ENCODE measurements around the gene VCL.
A peak's percentile ranks its signal among the peaks of the same experiment; 100 is the strongest.
"Not testable (repeated sequence)": the region's sequence is repeated elsewhere in the genome, so short reads cannot be mapped to it uniquely, and the experiment has no call there.

Gene VCL

GRCh38 chr10:74113546-74113945 is 115.6 kb downstream of the VCL start:
- DNase-seq: peak; percentile 71

- peak; percentile 68 for DNase-seq
These were observed 116.1 kb downstream of the VCL start for GRCh38 chr10:74114041-74114448.

DNA sequence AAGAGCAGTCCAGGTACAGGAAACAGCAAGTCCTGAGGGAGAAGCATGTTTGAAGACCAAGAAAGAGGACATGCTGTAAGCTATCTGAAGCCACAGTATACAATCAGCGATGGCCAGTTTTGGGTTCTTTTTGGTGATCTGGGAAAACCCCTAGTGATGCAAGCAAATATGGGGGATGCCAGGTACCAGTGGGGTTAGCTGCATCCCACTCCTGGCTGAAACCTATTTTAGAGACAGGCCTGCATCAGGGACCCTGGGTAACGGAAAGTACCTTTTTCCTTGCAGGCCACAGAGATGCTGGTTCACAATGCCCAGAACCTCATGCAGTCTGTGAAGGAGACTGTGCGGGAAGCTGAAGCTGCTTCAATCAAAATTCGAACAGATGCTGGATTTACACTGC is 119.8 kb downstream of the VCL start:
- DNase-seq: no peak

DNA sequence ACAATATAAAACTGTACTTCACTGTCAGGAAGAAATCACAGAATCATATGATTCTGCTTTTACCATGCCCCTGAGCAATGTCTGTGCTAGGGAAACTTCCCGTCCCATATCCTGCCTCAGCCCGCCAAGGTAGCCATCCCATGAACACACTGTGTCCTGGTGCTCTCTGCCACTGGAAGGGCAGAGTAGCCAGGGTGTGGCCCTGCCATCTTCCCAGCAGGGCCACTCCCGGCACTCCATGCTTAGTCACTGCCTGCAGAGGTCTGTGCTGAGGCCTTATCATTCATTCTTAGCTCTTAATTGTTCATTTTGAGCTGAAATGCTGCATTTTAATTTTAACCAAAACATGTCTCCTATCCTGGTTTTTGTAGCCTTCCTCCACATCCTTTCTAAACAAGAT is 120.9 kb downstream of the VCL start:
- DNase-seq: no peak

GRCh38 chr10:74120911-74121310 is 123.0 kb downstream of the VCL start:
- DNase-seq: no peak

GRCh38 chr10:74121368-74121767 is 123.5 kb downstream of the VCL start:
- DNase-seq: no peak

- DNase-seq: no peak
These were observed 124.1 kb downstream of the VCL start for GRCh38 chr10:74122060-74122459.

GRCh38 chr10:74123081-74123480 is 125.2 kb downstream of the VCL start:
- DNase-seq: no peak

GRCh38 chr10:74133923-74134820 is 136.3 kb downstream of the VCL start:
- DNase-seq: no peak

DNA sequence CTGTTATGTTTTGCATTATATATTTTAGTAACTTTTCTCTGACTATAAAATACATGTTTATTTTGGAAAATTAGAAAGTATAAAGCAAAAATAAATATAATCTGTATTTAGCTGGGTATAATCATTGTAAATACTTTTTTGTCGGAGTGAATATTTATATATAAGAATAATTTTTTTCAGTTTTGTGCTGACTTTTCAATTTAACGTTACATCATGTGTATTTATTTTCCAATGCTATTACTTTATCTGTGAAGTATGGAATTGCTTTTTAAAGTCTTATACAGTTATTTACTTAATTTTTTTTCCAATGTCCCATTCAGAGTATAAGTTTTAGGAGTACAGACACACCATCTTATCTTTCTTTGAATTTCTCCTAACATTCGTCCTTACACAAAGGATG is 137.5 kb downstream of the VCL start:
- no peak for DNase-seq

GRCh38 chr10:74137992-74138391 is 140.1 kb downstream of the VCL start:
- DNase-seq: no peak

GRCh38 chr10:74138596-74138995 is 140.7 kb downstream of the VCL start:
- not testable (repeated sequence) for DNase-seq

- no peak for DNase-seq
These were observed 142.1 kb downstream of the VCL start for GRCh38 chr10:74139981-74140380.

DNA sequence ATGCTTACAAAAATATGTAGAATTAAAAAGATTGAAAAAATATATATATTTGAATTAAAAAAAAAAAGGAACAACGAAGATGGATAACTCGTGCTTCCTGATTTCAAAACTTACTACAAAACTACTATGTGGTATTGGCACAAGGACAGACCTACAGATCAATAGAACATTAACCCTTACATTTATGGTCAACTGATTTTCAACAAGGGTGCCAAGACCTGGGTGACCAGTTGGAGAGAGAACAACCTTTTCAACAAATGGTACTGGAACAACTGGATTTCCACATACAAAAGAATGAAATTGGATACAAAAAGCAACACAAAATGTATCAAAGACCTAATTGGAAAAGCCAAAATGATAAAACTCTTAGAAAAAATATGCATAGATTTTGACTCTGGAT is 142.6 kb downstream of the VCL start:
- DNase-seq: no peak

DNA sequence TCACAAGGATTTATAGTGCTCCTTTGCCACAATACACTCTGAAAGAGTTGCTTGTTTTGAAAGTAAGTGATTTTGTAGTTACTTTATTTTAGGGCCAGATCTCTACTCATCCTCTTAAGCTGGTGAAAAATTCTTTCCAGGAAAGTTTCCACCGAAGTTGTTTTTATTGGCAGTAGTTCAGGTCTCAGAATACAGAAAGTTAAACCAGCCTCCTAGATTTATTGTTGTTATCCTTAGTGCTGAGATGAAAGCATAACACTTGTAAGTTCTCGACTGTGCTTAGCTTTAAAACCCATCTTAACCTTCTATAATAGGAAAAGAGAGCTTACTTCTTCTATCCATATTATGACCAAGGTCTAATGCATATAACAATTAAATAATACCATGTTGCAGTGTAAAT is 147.2 kb downstream of the VCL start:
- no peak for DNase-seq

DNA sequence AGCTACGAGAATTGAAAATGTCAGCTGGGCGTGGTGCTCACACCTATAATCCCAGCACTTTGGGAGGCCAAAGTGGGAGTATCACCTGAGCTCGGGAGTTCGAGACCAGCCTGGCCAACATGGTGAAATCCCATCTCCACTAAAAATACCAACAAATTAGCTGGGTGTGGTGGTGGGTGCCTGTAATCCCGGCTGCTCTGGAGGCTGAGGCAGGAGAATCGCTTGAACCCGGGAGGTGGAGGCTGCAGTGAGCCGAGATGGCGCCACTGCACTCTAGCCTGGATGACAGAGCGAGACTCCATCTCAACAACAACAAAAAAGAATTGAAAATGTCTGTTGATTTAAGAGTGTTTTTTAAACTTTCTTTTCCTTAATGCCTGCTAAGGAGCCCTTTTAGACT is 149.1 kb downstream of the VCL start:
- DNase-seq: not testable (repeated sequence)

DNA sequence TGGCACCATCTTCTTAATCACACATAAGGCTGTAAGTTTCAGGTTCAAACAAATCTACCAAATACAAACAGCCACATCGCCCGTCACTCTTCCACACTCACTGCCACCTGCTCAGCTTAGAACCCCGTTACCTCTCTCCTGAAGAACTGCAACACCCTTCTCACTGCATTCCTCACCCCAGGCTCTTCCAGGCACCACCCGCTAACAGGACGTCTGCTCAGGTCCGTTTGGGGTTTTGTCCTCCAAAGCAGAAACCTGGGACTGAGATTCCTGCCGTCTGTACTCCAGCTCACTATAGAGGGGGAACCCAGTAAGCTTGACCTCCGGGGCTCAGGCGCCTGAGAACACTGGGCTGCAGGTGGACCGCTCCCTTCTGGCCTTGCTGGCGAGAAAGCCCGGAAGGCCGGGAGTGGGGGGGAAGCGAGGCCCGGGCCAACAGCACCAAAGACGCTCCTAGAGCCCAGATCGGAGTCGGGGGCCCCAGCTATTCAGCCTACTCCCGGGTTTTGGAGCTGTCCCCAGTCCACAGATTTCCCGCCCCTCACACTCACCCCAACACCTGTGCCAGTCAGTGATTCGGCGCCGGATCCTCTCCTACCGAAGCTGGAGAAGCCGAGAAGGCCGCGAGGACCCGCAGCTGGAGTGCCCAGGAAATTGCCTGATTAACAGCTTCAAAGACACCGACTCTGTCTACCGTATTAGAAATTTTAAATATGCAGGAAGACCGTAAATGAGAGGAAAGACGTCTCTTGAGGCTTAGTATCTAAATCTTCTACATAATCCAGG is 152.5 kb downstream of the VCL start, which contains the start of gene AP3M1:
TSS of gene AP3M1 (minus strand) at position 625 of the 786 bp plus-strand sequence. CDS start 12,449 bp downstream, outside the sequence.
- peak; percentile 17 for DNase-seq

DNA sequence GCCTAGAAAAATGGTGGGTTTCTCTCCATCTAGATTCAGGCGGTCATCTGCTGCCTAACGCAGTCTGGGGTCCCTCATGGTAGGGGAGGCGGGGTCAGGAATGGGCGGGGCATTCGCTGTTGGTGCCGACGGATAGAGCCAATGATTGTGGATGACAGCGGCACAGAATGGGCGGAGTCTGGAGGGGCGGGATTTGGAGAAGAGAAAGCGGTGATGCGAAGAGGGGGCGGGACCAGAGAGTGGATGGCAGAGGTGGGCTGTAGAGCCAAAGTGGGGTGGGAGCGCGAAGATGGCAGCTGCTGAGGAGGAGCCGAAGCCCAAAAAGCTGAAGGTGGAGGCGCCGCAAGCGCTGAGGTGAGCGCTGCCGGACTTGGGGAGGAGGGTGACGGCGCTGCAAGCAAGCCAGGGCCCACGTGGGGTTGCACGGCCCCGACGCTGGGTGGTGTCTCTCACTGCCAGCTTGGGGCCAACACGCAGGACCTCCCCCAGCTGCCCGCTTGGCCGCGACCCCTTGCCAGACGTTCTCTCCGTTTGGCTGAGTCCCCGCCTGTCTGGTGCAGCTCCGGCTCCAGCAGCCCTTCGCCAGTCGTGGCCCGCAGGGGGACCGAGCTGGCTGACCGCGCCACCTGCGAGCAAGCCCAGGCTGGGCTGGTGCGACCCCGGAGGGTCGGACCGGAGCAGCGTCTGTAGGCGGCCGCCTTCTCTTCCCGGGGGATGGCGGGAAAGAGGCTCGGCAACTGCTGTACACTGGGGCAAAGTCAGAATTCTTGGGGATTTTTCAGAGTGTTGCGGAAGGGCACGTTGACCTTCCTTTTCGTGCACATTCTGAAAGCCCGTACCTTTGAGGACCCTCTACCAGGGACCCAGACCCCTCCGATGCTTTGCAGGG is 153.3 kb downstream of the VCL start, which contains the start of gene ADK:
TSS of gene ADK (plus strand) at position 232 of the 889 bp plus-strand sequence. CDS start at position 290, 58 bp downstream.
- peak; percentile 87 for DNase-seq

GRCh38 chr10:74151879-74152722 is 154.2 kb downstream of the VCL start:
- DNase-seq: no peak

DNA sequence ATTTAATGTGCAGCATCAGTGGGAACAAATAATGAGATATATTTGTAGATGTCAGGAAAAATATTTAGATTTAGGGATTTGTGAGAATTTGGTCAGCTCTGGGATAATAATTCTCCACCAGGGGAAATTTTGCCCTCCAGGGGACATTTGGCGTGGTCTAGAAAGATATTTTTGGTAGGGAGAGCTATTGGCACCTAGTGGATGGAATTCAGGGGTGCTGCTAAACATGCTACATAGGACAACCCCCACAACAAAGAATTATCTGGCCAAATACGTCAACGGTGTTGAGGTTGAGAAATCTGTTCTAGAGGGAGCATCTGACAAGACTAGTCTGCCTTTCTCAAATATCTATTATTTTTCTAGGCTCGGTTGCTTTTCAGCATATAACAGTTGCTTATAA is 155.2 kb downstream of the VCL start:
- no peak for DNase-seq

DNA sequence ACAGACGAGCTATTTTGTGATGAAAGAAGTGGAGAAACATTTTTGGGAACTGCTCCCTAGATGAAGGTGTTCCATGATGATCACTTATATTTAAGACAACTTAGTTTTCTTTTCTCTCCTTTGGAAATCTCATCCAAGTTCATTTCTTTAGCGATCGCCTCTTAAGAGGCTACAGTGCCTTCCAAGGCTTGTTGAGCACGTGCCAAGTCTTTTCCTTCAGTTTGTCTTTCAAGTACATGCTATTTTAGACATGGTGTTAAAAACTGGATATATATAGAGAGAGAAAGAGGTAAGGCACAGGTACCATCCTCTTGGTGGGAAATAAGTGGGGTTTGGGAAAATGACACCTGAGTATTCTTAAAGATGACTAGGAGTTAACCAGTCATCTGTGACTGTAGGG is 155.8 kb downstream of the VCL start:
- DNase-seq: no peak

DNA sequence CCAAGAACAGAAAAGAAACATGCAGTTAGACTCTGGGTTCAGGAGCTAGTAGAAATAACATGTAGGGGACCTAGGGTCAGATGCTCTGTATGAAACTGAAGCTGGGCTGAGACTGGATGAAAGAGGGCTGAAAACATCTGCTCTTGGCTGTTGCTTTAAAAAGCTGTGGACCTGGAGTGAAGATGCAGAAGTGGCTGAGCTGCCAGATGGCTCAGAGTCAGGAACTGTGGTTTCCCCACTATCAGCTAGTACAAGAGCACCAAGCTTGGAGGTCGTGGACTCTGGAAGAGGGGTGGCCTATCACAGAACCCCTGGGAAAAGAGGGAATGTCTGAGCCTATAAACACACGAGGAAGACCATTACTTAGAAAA is 159.0 kb downstream of the VCL start:
- no peak for DNase-seq
